SK-N-SH (cell line): Measurements from ENCODE around the gene BTBD9. TPM values are rescaled to one million over a fixed set of nuclear protein-coding genes. Genes with fewer than 3 reads are reported as not detected.
A peak's percentile ranks its signal among the peaks of the same experiment; 100 is the strongest.

Experiments
- EZH2phosphoT487 ChIP-seq: fragments of 200-600 bp; sonication (generic); IDR thresholded peaks from 2 replicates; pipeline ENCODE4 v1.6.1; 2017; ENCODE audit warnings: low read depth, mixed run types, mild to moderate bottlenecking, antibody characterized with exemption, moderate library complexity, borderline replicate concordance
- FOXJ3 ChIP-seq: sonication (generic); formaldehyde crosslinking; IDR thresholded peaks from 2 replicates; pipeline ENCODE4 v1.5.1; 2020; ENCODE audit warnings: mild to moderate bottlenecking, missing genetic modification reagents
- FOXM1 ChIP-seq: IDR thresholded peaks from 2 replicates; pipeline ENCODE4 v1.4.0; 2012; ENCODE audit warnings: low read depth, mild to moderate bottlenecking
- GATA2 ChIP-seq: sonication (generic); formaldehyde crosslinking; IDR thresholded peaks from 2 replicates; pipeline ENCODE4 v1.5.0; 2020; ENCODE audit warnings: mild to moderate bottlenecking, missing genetic modification reagents
- IRF3 ChIP-seq: fragments of 150-350 bp; IDR thresholded peaks from 2 replicates; pipeline ENCODE4 v1.6.1; 2016; ENCODE audit warnings: mild to moderate bottlenecking, low read depth, low read length
- JUND ChIP-seq: IDR thresholded peaks from 2 replicates; pipeline ENCODE4 v1.4.0; 2012
- MEF2A ChIP-seq: IDR thresholded peaks from 2 replicates; pipeline ENCODE4 v1.4.0; 2012; ENCODE audit warnings: low read depth, borderline replicate concordance
- NRF1 ChIP-seq: IDR thresholded peaks from 2 replicates; pipeline ENCODE4 v1.6.1; 2012; ENCODE audit warnings: low read depth, mild to moderate bottlenecking, low read length
- PBX3 ChIP-seq: IDR thresholded peaks from 2 replicates; pipeline ENCODE4; 2012
- RAD21 ChIP-seq: IDR thresholded peaks from 2 replicates; pipeline ENCODE4 v1.6.1; 2012; ENCODE audit warnings: mild to moderate bottlenecking, low read length
- RCOR1 ChIP-seq: fragments of 150-350 bp; IDR thresholded peaks from 2 replicates; pipeline ENCODE4 v1.6.1; 2017; ENCODE audit warnings: antibody characterized with exemption, low read length
- REST ChIP-seq: IDR thresholded peaks from 2 replicates; pipeline ENCODE4 v1.6.1; 2012; ENCODE audit warnings: mild to moderate bottlenecking, low read depth, low read length, moderate library complexity
- RFX5 ChIP-seq: IDR thresholded peaks from 2 replicates; pipeline ENCODE4 v1.6.1; 2012; ENCODE audit warnings: mild to moderate bottlenecking, improper control_type of control experiment, low read length
- RXRA ChIP-seq: IDR thresholded peaks from 2 replicates; pipeline ENCODE4 v1.4.0; 2012; ENCODE audit warnings: low read depth, mild to moderate bottlenecking, borderline replicate concordance
- SMC3 ChIP-seq: IDR thresholded peaks from 2 replicates; pipeline ENCODE4 v1.6.1; 2012; ENCODE audit warnings: low read depth, low read length, improper control_type of control experiment
- TAF1 ChIP-seq: IDR thresholded peaks from 2 replicates; pipeline ENCODE4 v1.6.1; 2012; ENCODE audit warnings: low read depth, mild to moderate bottlenecking, low read length, moderate library complexity, borderline replicate concordance
- TCF12 ChIP-seq: IDR thresholded peaks from 2 replicates; pipeline ENCODE4 v1.4.0; 2012
- USF1 ChIP-seq: IDR thresholded peaks from 2 replicates; pipeline ENCODE4 v1.4.0; 2012; ENCODE audit warnings: low read depth, borderline replicate concordance
- YY1 ChIP-seq: IDR thresholded peaks from 2 replicates; pipeline ENCODE4 v1.4.0; 2012; ENCODE audit warnings: low read depth, mild to moderate bottlenecking
- polyA plus RNA-seq, 3 experiments: library from polyadenylated mRNA; depleted of rRNA; stranded (reverse); fragments of >200 nt; gene quantifications; 2 replicates each; pipeline ENCODE4 v1.2.3, GENCODE V29; 2012
- TF ChIP-seq, protein P1 (sequence below): IDR thresholded peaks from 2 replicates; pipeline ENCODE4 v1.4.0; 2012; ENCODE audit warnings: low read depth, borderline replicate concordance
- TF ChIP-seq, protein P2 (sequence below): IDR thresholded peaks from 2 replicates; pipeline ENCODE4 v1.4.0; 2012; ENCODE audit warnings: low read depth

BTBD9 gene
- polyA plus RNA-seq, 1 of the 3 experiments (the other 2 are of a cell fraction), result 2.2 TPM

- TF ChIP-seq PBX3 (peak; percentile 59), SMC3 (no peak), REST (no peak), NRF1 (no peak), FOXM1 (no peak), RAD21 (no peak), YY1 (peak; percentile 51; the same call in 1 of the 2 replicates), JUND (peak; percentile 57; the same call in 1 of the 2 replicates), FOXJ3 (CRISPR knock-in tag) (no peak), USF1 (no peak), TCF12 (peak; percentile 95), MEF2A (no peak), RCOR1 (no peak), IRF3 (no peak), EZH2phosphoT487 (no peak), RFX5 (no peak), TAF1 (no peak), RXRA (peak; percentile 21; the same call in 1 of the 2 replicates), GATA2 (no peak)
- TF ChIP-seq, protein P1, sequence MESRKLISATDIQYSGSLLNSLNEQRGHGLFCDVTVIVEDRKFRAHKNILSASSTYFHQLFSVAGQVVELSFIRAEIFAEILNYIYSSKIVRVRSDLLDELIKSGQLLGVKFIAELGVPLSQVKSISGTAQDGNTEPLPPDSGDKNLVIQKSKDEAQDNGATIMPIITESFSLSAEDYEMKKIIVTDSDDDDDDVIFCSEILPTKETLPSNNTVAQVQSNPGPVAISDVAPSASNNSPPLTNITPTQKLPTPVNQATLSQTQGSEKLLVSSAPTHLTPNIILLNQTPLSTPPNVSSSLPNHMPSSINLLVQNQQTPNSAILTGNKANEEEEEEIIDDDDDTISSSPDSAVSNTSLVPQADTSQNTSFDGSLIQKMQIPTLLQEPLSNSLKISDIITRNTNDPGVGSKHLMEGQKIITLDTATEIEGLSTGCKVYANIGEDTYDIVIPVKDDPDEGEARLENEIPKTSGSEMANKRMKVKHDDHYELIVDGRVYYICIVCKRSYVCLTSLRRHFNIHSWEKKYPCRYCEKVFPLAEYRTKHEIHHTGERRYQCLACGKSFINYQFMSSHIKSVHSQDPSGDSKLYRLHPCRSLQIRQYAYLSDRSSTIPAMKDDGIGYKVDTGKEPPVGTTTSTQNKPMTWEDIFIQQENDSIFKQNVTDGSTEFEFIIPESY, result 0 out of 2 replicates have a peak, but pooled peaks have one; percentile 54
- TF ChIP-seq, protein P2, sequence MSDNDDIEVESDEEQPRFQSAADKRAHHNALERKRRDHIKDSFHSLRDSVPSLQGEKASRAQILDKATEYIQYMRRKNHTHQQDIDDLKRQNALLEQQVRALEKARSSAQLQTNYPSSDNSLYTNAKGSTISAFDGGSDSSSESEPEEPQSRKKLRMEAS, result peak; percentile 97
Observed at GRCh38 chr6:38131527-38131965, 508.2 kb downstream of the BTBD9 start (continued).
